B cell (primary cell): ENCODE results near the gene TVP23C. TPM values are rescaled to one million over a fixed set of nuclear protein-coding genes. Genes with fewer than 3 reads are reported as not detected.
"Not testable (repeated sequence)": the region's sequence is repeated elsewhere in the genome, so short reads cannot be mapped to it uniquely, and the experiment has no call there.

ENCODE experiments used
- ATAC-seq: fragments of 200-7000 bp; cut with Tn5 transposase; one replicate; pipeline ENCODE4 v1.10.0; 2021; ENCODE audit warnings: low read depth, mild to moderate bottlenecking, moderate number of reproducible peaks, moderate library complexity
- CTCF ChIA-PET: fragments of 350-600 bp; sonication (Branson Sonifier 250); formaldehyde crosslinking; loops from one replicate; lab custom pipeline; 2021; ENCODE audit warnings: antibody characterized with exemption, inconsistent platforms; lab: Charles Lee
- POLR2A ChIA-PET: fragments of 350-600 bp; sonication (Branson Sonifier 250); formaldehyde crosslinking; loops from one replicate; lab custom pipeline; 2021; ENCODE audit warnings: antibody characterized with exemption; lab: Charles Lee
- DNase-seq: peaks from one replicate; pipeline ENCODE4 v3.0.0; 2013
- H2AFZ ChIP-seq: 2 replicates; pipeline ENCODE4 v1.6.1; 2012; ENCODE audit warnings: mild to moderate bottlenecking, low read depth, low read length; ENCODE audit not compliant: insufficient read depth, poor library complexity, severe bottlenecking
- H3K27ac ChIP-seq, 2 donors: 1 replicate in 1 of 2; 2 replicates in 1 of 2; pipeline ENCODE4 v1.5.1; 2012 to 2013; ENCODE audit warnings: low read length in 2 of 2, mild to moderate bottlenecking in 2 of 2, moderate library complexity in 1 of 2
- H3K27me3 ChIP-seq, 4 experiments: fragments of 200-600 bp in 1 of 4; sonication (generic) in 1 of 4; replicated peaks in 1 of 4; 1 replicate in 2 of 4; 2 replicates in 2 of 4; pipeline versions ENCODE4 v1.6.1 to v1.7.0; 2013 to 2016; ENCODE audit warnings: low read length in 3 of 4, mild to moderate bottlenecking in 2 of 4, mixed read lengths in 1 of 4, moderate library complexity in 1 of 4; ENCODE audit not compliant: insufficient read depth in 4 of 4, control insufficient read depth in 3 of 4; ENCODE audit errors: control extremely low read depth in 1 of 4
- H3K36me3 ChIP-seq, 2 experiments: replicated peaks in 1 of 2; 1 replicate in 1 of 2; 2 replicates in 1 of 2; pipeline versions ENCODE4 v1.6.1 to v1.7.1; 2013; ENCODE audit warnings: low read length in 1 of 2; ENCODE audit not compliant: insufficient read depth in 2 of 2, control insufficient read depth in 1 of 2; ENCODE audit errors: control extremely low read depth in 1 of 2, extremely low read depth in 1 of 2
- H3K4me1 ChIP-seq, 2 donors: fragments of 200-600 bp in 1 of 2; sonication (generic) in 1 of 2; 1 replicate in 1 of 2; 2 replicates in 1 of 2; pipeline versions ENCODE4 v1.5.1 to v1.6.1; 2013 to 2017; ENCODE audit warnings: low read length in 2 of 2; ENCODE audit not compliant: control insufficient read depth in 2 of 2, insufficient read depth in 2 of 2
- H3K4me2 ChIP-seq: replicated peaks from 2 replicates; pipeline ENCODE3; 2012; ENCODE audit warnings: mild to moderate bottlenecking, low read depth, low read length; ENCODE audit not compliant: poor library complexity, severe bottlenecking
- H3K4me3 ChIP-seq, 5 experiments: fragments of 200-600 bp in 1 of 5; sonication (generic) in 1 of 5; 1 replicate in 3 of 5; 2 replicates in 2 of 5; pipeline versions ENCODE4 v1.5.1 to v1.7.0; 2011 to 2016; ENCODE audit warnings: low read length in 4 of 5, mild to moderate bottlenecking in 4 of 5, low read depth in 2 of 5, control low read depth in 1 of 5, moderate library complexity in 1 of 5; ENCODE audit not compliant: insufficient read depth in 1 of 5; ENCODE audit errors: control extremely low read depth in 1 of 5, extremely low read depth in 1 of 5
- H3K79me2 ChIP-seq: fragments of 200-600 bp; sonication (generic); one replicate; pipeline ENCODE4 v1.6.0; 2016; ENCODE audit warnings: low read length; ENCODE audit not compliant: control insufficient read depth, insufficient read depth
- H3K9ac ChIP-seq: fragments of 200-600 bp; sonication (generic); 2 replicates; pipeline ENCODE4 v1.6.1; 2017; ENCODE audit warnings: mild to moderate bottlenecking, low read length, moderate library complexity
- H3K9me3 ChIP-seq, 3 donors: one replicate each; pipeline versions ENCODE4 v1.6.1 to v1.7.1; 2013; ENCODE audit warnings: low read length in 2 of 3; ENCODE audit not compliant: control insufficient read depth in 2 of 3, insufficient read depth in 1 of 3; ENCODE audit errors: control extremely low read depth in 1 of 3
- H4K20me1 ChIP-seq: 2 replicates; pipeline ENCODE4 v1.6.0; 2012; ENCODE audit warnings: mild to moderate bottlenecking, low read length; ENCODE audit not compliant: insufficient read depth, control insufficient read depth, poor library complexity, severe bottlenecking
- H3K27ac Mint-ChIP-seq: one replicate; pipeline ENCODE4 v1.8.0; 2021; ENCODE audit warnings: mixed read lengths
- H3K27me3 Mint-ChIP-seq: one replicate; pipeline ENCODE4 v1.8.0; 2021; ENCODE audit warnings: mixed read lengths
- H3K4me1 Mint-ChIP-seq: one replicate; pipeline ENCODE4 v1.8.0; 2021; ENCODE audit warnings: mixed read lengths
- H3K4me3 Mint-ChIP-seq: one replicate; pipeline ENCODE4 v1.8.0; 2021; ENCODE audit warnings: mixed read lengths
- H3K9me3 Mint-ChIP-seq: one replicate; pipeline ENCODE4 v1.8.0; 2022; ENCODE audit warnings: mixed read lengths; ENCODE audit not compliant: insufficient read depth
- WGBS: methylation state at CpG from one replicate; pipeline ENCODE4 v1.1.5; 2013; ENCODE audit warnings: missing lambda C conversion rate; ENCODE audit not compliant: insufficient coverage; 5-methylcytosine and 5-hydroxymethylcytosine counted together
- intact Hi-C: fragments of 100-400 bp; cut with micrococcal nuclease; formaldehyde crosslinking; loops from one replicate; pipeline ENCODE4 v1.10.0; 2022
- polyA minus RNA-seq: library from RNA; depleted of rRNA, polyadenylated mRNA; stranded (reverse); fragments of >200 nt; gene quantifications from 2 replicates; pipeline ENCODE4 v1.2.3, GENCODE V29; 2012
- polyA plus RNA-seq: library from polyadenylated mRNA; depleted of rRNA; stranded (reverse); fragments of >200 nt; gene quantifications from 2 replicates; pipeline ENCODE4 v1.2.3, GENCODE V29; 2012
- total RNA-seq, 2 donors: library from RNA; stranded (reverse); fragments of 120-200 nt in 1 of 2; gene quantifications; 1 replicate in 1 of 2; 2 replicates in 1 of 2; pipeline versions ENCODE4 v1.2.3 to v1.2.4, GENCODE V29; 2013 to 2022

The TVP23C gene
- total RNA-seq (30.9 and 35.9 TPM in 2 replicates), polyA plus RNA-seq (6.4 and 8.6 TPM in 2 replicates), polyA minus RNA-seq (9.1 and 11.1 TPM in 2 replicates)
- 9.0 TPM for total RNA-seq (2013)

GRCh38 chr17:15563375-15563857 is at the start of gene TVP23C:
TSS of gene TVP23C (minus strand) at chr17:15563483. CDS start at chr17:15563448, 35 bp downstream.
- H3K79me2 ChIP-seq, H3K36me3 ChIP-seq, H3K4me2 ChIP-seq, H3K4me1 ChIP-seq, H3K27ac ChIP-seq, H4K20me1 ChIP-seq, POLR2A ChIA-PET, H3K27me3 Mint-ChIP-seq, intact Hi-C loops, H3K9me3 Mint-ChIP-seq, H3K9me3 ChIP-seq, H3K27me3 ChIP-seq, H3K4me1 Mint-ChIP-seq, CTCF ChIA-PET: not testable (repeated sequence)
- peak within 1 kb of the TSS; percentile 99 for H3K4me3 Mint-ChIP-seq
- WGBS, result under 1% methylated on average over 16 of the region's 46 CpGs
- H3K9ac ChIP-seq, result peak within 1 kb of the TSS; percentile 73
- peak within 1 kb of the TSS; percentile 96 for H3K27ac Mint-ChIP-seq
- ATAC-seq (peak; percentile 85), DNase-seq (peak; percentile 81)
- H2AFZ ChIP-seq, result peak within 1 kb of the TSS; percentile 88
- H3K4me3 ChIP-seq, result peak within 1 kb of the TSS in 4 of 5 experiments; percentile 52 to 70 (median 66)

- H3K4me3 ChIP-seq, H3K4me3 Mint-ChIP-seq, DNase-seq, H3K79me2 ChIP-seq, H3K9ac ChIP-seq, CTCF ChIA-PET, H2AFZ ChIP-seq, H3K27ac Mint-ChIP-seq, H3K9me3 ChIP-seq, ATAC-seq, H3K4me2 ChIP-seq, intact Hi-C loops, H3K9me3 Mint-ChIP-seq, H3K27ac ChIP-seq, H3K36me3 ChIP-seq, POLR2A ChIA-PET, H3K4me1 ChIP-seq, H4K20me1 ChIP-seq: not testable (repeated sequence)
- Mint-ChIP-seq H3K4me1 (peaks cover 12% of the 10 kb centered on the region), H3K27me3 (peaks cover 23% of the 10 kb centered on the region)
- no CpG with 5 or more reads among the region's 8 CpGs for WGBS
- H3K27me3 ChIP-seq, result peaks cover 0 to 41% (median 10%) of the 10 kb centered on the region in 4 experiments
Measured at GRCh38 chr17:15592960-15593359, 29.7 kb upstream of the TVP23C start.

GRCh38 chr17:15591986-15592385 is 28.7 kb upstream of the TVP23C start:
- peaks cover 0 to 40% (median 11%) of the 10 kb centered on the region in 4 experiments for H3K27me3 ChIP-seq
- H2AFZ ChIP-seq, H3K4me3 Mint-ChIP-seq, H3K27ac Mint-ChIP-seq, H3K36me3 ChIP-seq, H3K4me3 ChIP-seq, ATAC-seq, H3K4me1 ChIP-seq, H3K9me3 Mint-ChIP-seq, intact Hi-C loops, H3K79me2 ChIP-seq, H3K4me2 ChIP-seq, CTCF ChIA-PET, POLR2A ChIA-PET, DNase-seq, H3K27ac ChIP-seq, H3K9ac ChIP-seq, H4K20me1 ChIP-seq, H3K9me3 ChIP-seq: not testable (repeated sequence)
- WGBS, result 0% methylated on average over 1 of the region's 5 CpGs
- peaks cover 12% of the 10 kb centered on the region for H3K4me1 Mint-ChIP-seq
- peaks cover 28% of the 10 kb centered on the region for H3K27me3 Mint-ChIP-seq

- H4K20me1 ChIP-seq, H3K36me3 ChIP-seq, H3K4me1 ChIP-seq, H3K4me3 ChIP-seq, H3K4me3 Mint-ChIP-seq, DNase-seq, H3K9ac ChIP-seq, intact Hi-C loops, H3K27ac ChIP-seq, H3K27ac Mint-ChIP-seq, H3K4me2 ChIP-seq, POLR2A ChIA-PET, CTCF ChIA-PET, H3K9me3 Mint-ChIP-seq, H3K79me2 ChIP-seq, ATAC-seq, H2AFZ ChIP-seq, H3K9me3 ChIP-seq: not testable (repeated sequence)
- Mint-ChIP-seq H3K27me3 (peaks cover 37% of the 10 kb centered on the region), H3K4me1 (peaks cover 12% of the 10 kb centered on the region)
- H3K27me3 ChIP-seq, result peaks cover 0 to 42% (median 13%) of the 10 kb centered on the region in 4 experiments
- WGBS, result no CpG with 5 or more reads among the region's 1 CpG
Measured at GRCh38 chr17:15590844-15591243, 27.6 kb upstream of the TVP23C start.
